Naive B cell (primary cell): ENCODE data around the gene TMEM108. TPM values are rescaled to one million over a fixed set of nuclear protein-coding genes. Genes with fewer than 3 reads are reported as not detected.
A peak's percentile ranks its signal among the peaks of the same experiment; 100 is the strongest.

Experiments used
- ATAC-seq, 2 donors: fragments of 150-1000 bp; cut with Tn5 transposase; 2 replicates each; pipeline ENCODE4 v1.10.0; 2021; ENCODE audit warnings: low read depth in 2 of 2, mild to moderate bottlenecking in 2 of 2, moderate library complexity in 2 of 2
- DNase-seq: peaks from one replicate; pipeline ENCODE4 v3.0.0; 2022
- H3K27ac Mint-ChIP-seq, 6 donors: one replicate each; pipeline ENCODE4 v1.8.0; 2020 to 2022; ENCODE audit warnings: mild to moderate bottlenecking in 6 of 6, mixed read lengths in 6 of 6, moderate library complexity in 5 of 6, inconsistent platforms in 2 of 6
- H3K27me3 Mint-ChIP-seq, 3 donors: one replicate each; pipeline ENCODE4 v1.8.0; 2021 to 2022; ENCODE audit warnings: mixed read lengths in 3 of 3, mild to moderate bottlenecking in 1 of 3
- H3K36me3 Mint-ChIP-seq, 2 donors: one replicate each; pipeline ENCODE4 v1.8.0; 2020 to 2022; ENCODE audit warnings: mixed read lengths in 2 of 2, inconsistent platforms in 1 of 2, mild to moderate bottlenecking in 1 of 2
- H3K4me1 Mint-ChIP-seq, 3 donors: one replicate each; pipeline ENCODE4 v1.8.0; 2020 to 2022; ENCODE audit warnings: mixed read lengths in 3 of 3, inconsistent platforms in 1 of 3, mild to moderate bottlenecking in 1 of 3, moderate library complexity in 1 of 3
- H3K4me3 Mint-ChIP-seq, 8 donors: one replicate each; pipeline ENCODE4 v1.8.0; 2020 to 2022; ENCODE audit warnings: mild to moderate bottlenecking in 8 of 8, mixed read lengths in 8 of 8, moderate library complexity in 8 of 8, inconsistent platforms in 2 of 8
- H3K9me3 Mint-ChIP-seq, 7 donors: one replicate each; pipeline ENCODE4 v1.8.0; 2020 to 2022; ENCODE audit warnings: mixed read lengths in 7 of 7, mild to moderate bottlenecking in 5 of 7, inconsistent platforms in 2 of 7, moderate library complexity in 1 of 7
- polyA plus RNA-seq, 6 donors: library from polyadenylated mRNA; unstranded; fragments of 300-500 nt; fragmentation: Illumina TruSeq; gene quantifications; one replicate each; pipeline ENCODE4 v1.2.3, GENCODE V29; 2021; ENCODE audit warnings: low read depth in 6 of 6

TMEM108 gene
- polyA plus RNA-seq, 6 donors from 2014 or later: not detected

DNA sequence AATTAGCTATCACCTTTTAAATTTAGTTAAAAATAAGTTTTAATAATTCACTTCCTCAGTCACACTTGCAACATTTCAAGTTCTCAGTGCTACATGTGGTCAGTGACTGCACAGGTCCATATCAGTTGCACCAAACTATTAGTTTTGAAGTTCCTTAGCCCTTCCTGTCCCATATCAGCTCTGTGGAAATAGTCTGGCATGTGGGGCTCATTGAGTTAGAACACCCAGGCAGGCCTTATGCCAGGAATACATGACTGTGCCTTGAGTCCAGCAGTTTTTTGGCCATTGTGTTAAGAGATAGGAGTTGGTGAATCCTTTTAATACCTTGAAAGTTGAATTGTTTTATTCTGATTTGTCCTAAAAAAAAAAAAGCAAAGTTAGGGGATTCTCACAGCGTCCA is 207.9 kb downstream of the TMEM108 start:
- ATAC-seq: no peak
- H3K27ac Mint-ChIP-seq: peak overlapping the region in 1 of 6 donors; percentile 14
- DNase-seq: no peak
- peaks cover 0 to 18% (median 3%) of the 10 kb centered on the region in 3 donors for H3K27me3 Mint-ChIP-seq
- no peak overlapping the region for H3K4me3 Mint-ChIP-seq
- H3K36me3 Mint-ChIP-seq: no peaks in the 10 kb centered on the region
- peaks cover 0 to 8% (median 0%) of the 10 kb centered on the region in 7 donors for H3K9me3 Mint-ChIP-seq
- no peaks in the 10 kb centered on the region for H3K4me1 Mint-ChIP-seq

DNA sequence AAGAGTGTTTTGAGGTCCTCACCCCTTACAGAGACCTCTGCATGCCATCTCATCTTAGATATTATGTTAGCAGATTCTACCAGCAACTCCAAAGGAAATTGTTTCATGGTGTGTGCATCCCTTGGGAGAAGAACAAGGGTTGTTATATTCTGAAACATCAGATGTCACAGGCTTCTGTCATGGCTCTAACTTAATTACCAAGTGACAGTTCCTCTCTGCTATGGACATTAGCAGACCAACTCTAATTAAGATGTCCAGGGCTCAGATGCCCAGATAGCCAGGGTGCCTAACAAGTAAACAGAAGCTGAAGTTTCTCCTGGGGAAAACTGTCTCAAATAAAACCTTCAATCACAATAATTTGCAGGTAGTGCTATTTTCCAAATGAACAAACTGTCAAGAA is 208.6 kb downstream of the TMEM108 start:
- DNase-seq (no peak), ATAC-seq (no peak)
- H3K27ac Mint-ChIP-seq: no peak overlapping the region
- H3K36me3 Mint-ChIP-seq: no peaks in the 10 kb centered on the region
- H3K27me3 Mint-ChIP-seq: peaks cover 0 to 18% (median 3%) of the 10 kb centered on the region in 3 donors
- no peaks in the 10 kb centered on the region for H3K4me1 Mint-ChIP-seq
- H3K9me3 Mint-ChIP-seq: peaks cover 0 to 5% (median 0%) of the 10 kb centered on the region in 7 donors
- H3K4me3 Mint-ChIP-seq: no peak overlapping the region

DNA sequence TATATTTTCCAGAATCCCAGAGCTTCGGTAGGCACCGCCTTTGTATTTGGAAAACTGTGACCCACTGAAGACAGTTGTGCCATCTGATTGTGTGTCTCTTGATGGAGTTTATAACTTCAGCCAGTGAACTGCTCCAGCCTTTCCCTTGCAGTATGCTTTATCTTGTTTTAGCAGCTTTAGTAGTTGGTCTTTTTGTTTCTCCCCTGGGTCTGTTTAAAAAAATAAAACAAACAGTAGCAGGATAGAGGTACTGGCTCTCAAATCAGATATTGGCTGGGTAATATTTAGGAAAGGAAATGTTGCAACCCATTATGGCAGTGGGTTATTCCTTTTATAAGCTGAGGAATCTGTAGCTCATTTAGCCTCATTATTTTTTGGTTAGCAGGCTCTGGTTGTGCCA is 210.2 kb downstream of the TMEM108 start:
- Mint-ChIP-seq H3K4me3 (no peak overlapping the region), H3K27ac (no peak overlapping the region), H3K27me3 (peaks cover 0 to 8% (median 5%) of the 10 kb centered on the region in 3 donors), H3K4me1 (no peaks in the 10 kb centered on the region), H3K36me3 (no peaks in the 10 kb centered on the region), H3K9me3 (peaks cover 0 to 4% (median 0%) of the 10 kb centered on the region in 7 donors)
- ATAC-seq (no peak), DNase-seq (no peak)

DNA sequence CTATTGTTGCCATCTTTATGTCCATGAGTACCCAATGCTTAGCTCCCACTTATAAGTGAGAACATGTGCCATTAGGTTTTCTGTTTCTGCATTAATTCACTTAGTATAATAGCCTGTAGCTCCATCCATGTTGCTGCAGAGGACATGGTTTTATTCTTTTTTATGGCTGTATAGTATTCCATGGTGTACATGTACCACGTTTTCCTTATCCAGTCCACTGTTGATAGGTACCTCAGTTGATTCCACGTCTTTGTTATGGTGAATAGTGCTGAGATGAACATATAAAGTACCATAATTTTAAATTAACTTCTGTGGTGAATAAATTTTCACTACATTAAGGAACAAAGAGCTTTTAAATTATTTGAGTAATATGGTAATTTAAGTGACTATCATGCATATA is 211.3 kb downstream of the TMEM108 start:
- no peak for ATAC-seq
- Mint-ChIP-seq H3K4me3 (no peak overlapping the region), H3K9me3 (peaks cover 0 to 4% (median 0%) of the 10 kb centered on the region in 7 donors), H3K4me1 (no peaks in the 10 kb centered on the region), H3K27me3 (peaks cover 0 to 5% (median 4%) of the 10 kb centered on the region in 3 donors), H3K36me3 (no peaks in the 10 kb centered on the region), H3K27ac (no peak overlapping the region)
- DNase-seq: no peak

DNA sequence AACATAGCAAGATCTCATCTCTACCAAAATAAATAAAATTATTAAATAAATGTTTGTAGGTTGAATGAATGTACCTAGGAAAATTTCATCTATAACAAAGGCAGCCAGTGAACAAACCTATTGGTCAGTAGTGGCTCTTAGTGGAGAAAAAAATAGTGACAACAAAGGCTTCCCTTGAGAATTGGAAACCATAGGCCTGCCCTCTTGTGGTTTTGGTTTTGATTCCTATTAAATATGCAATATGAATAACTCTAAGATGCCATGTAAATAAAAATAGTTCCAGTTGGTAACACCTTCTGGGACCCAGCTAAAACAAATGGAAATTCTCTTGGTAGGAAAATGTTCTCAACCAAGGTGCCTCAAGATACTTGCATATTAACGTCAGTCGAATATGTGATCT is 216.0 kb downstream of the TMEM108 start:
- Mint-ChIP-seq H3K4me3 (no peak overlapping the region), H3K4me1 (no peaks in the 10 kb centered on the region), H3K27me3 (peaks cover 0 to 5% (median 4%) of the 10 kb centered on the region in 3 donors), H3K9me3 (peaks cover 0 to under 1% (median 0%) of the 10 kb centered on the region in 7 donors), H3K36me3 (no peaks in the 10 kb centered on the region), H3K27ac (no peak overlapping the region)
- ATAC-seq: no peak
- DNase-seq: no peak

DNA sequence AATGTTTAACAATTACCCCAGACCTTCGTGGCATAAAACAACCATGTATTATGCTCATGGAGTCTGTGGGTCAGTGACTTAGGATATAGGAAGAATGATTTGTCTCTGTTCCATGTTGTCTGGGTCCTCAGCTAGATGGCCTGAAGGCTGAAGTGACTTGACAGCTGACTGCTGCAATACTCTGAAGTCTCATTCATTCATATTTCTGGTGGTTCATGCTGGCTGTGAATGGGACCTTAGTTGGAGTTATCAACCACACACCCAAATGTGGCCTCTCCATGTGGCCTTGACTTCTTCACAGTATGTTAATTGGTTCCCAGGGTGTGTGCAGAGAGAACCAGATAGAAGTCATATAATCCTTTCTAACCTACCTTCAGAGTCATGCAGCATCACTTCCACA is 216.5 kb downstream of the TMEM108 start:
- ATAC-seq: no peak
- H3K36me3 Mint-ChIP-seq: no peaks in the 10 kb centered on the region
- no peaks in the 10 kb centered on the region for H3K4me1 Mint-ChIP-seq
- H3K4me3 Mint-ChIP-seq: no peak overlapping the region
- no peak overlapping the region for H3K27ac Mint-ChIP-seq
- no peak for DNase-seq
- H3K27me3 Mint-ChIP-seq: peaks cover 0 to 5% (median 4%) of the 10 kb centered on the region in 3 donors
- H3K9me3 Mint-ChIP-seq: no peaks in the 10 kb centered on the region

DNA sequence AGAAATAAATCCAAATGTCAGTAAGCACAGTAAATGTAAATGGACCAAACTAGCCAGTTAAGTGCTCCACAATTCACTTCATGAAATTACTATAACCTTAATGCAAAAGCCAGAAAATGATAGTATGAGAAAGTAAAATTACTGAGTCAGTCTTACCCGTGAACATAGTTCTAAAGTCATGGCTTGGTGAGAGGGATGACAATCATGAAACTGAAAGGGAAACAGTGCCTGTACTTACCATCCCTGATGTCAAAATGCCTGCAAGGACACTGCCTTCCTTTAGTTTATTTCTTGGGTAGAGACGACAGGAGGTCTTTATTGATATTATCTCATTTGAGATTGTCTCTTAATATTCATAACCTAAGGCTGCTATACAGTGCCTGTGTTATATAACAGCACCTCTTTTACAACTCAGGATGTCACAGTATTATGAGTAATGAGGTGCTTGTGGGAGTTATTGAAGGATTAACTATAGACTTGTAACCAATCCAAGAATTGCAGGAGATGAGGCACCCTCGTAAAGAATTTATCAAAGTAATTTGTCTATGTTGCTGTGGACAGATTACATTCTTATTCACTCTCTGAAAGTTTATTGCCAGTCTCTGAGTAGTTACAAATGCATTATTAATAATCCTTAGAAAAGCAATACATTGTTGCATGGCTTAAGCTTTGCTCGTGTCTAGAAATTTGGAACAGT is 218.7 kb downstream of the TMEM108 start:
- no peaks in the 10 kb centered on the region for H3K9me3 Mint-ChIP-seq
- no peak overlapping the region for H3K27ac Mint-ChIP-seq
- no peak for DNase-seq
- no peak for ATAC-seq
- H3K27me3 Mint-ChIP-seq: peaks cover 0 to 10% (median 9%) of the 10 kb centered on the region in 3 donors
- H3K4me1 Mint-ChIP-seq: no peaks in the 10 kb centered on the region
- H3K36me3 Mint-ChIP-seq: no peaks in the 10 kb centered on the region
- H3K4me3 Mint-ChIP-seq: no peak overlapping the region

DNA sequence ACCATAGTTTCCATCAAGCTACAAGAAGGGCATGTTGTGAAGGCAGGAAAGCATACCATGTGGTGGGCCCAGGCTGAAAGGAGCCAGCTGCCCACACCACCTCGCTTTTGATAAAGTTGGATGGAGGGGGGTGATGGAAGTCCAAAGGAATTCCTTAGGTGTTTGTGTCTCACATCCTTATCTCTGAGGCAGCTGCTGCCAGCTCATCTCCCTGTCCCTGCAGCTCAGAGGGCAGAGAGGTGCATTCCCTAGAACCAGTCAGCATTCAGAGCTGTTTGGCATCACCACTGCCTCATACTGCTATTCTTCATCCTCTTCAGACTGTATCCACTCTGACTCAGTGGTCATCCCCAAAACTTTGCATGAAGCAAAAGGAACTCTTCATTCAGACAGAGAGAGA is 220.2 kb downstream of the TMEM108 start:
- Mint-ChIP-seq H3K27ac (no peak overlapping the region), H3K4me1 (no peaks in the 10 kb centered on the region), H3K4me3 (no peak overlapping the region), H3K27me3 (peaks cover 2 to 10% (median 6%) of the 10 kb centered on the region in 3 donors), H3K36me3 (no peaks in the 10 kb centered on the region), H3K9me3 (no peaks in the 10 kb centered on the region)
- DNase-seq (no peak), ATAC-seq (no peak)

DNA sequence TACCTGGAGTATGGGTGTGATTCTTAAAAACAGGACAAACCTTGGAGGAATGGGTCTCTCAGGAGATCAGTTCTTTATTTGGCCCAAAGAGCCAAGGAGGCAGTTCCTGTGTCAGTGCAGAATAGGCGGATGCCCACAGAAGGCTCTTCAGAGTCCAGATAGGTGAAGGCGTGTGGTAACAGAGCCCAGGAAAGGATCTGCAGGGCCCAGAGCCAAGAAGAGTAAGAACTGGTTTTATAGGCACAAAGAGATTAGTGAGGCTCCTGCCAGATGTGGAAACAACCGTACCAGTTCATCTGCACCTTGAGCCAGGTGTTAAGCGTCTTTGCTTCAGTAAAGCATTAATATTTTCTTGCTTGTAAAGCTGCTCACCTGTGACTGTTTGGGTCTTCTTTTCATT is 221.6 kb downstream of the TMEM108 start:
- DNase-seq (no peak), ATAC-seq (no peak)
- Mint-ChIP-seq H3K36me3 (no peaks in the 10 kb centered on the region), H3K4me1 (no peaks in the 10 kb centered on the region), H3K27me3 (peaks cover 5 to 10% (median 9%) of the 10 kb centered on the region in 3 donors), H3K27ac (no peak overlapping the region), H3K4me3 (no peak overlapping the region), H3K9me3 (no peaks in the 10 kb centered on the region)

DNA sequence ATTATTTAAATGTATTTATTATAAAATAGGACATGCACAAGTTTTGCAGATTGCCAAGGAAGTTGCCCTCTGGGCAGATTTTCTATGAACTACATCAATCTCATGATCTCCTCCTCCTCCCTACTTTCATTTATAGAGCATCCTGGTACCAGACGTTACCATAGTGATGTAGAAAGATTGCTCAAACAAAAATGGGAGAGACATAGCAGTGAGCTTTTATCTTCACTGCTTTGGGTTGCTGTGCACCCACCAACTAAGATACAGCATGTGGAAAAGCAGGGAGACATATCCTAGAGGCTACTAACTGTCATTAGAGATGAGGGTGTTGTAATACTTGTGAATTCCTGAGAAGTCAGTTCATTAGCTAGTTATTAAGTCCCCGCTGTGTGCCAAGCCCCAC is 224.1 kb downstream of the TMEM108 start:
- H3K27ac Mint-ChIP-seq: no peak overlapping the region
- no peak overlapping the region for H3K4me3 Mint-ChIP-seq
- no peaks in the 10 kb centered on the region for H3K36me3 Mint-ChIP-seq
- no peaks in the 10 kb centered on the region for H3K4me1 Mint-ChIP-seq
- DNase-seq: no peak
- no peak for ATAC-seq
- H3K9me3 Mint-ChIP-seq: peaks cover 0 to 2% (median 0%) of the 10 kb centered on the region in 7 donors
- peaks cover 10 to 18% (median 17%) of the 10 kb centered on the region in 3 donors for H3K27me3 Mint-ChIP-seq

DNA sequence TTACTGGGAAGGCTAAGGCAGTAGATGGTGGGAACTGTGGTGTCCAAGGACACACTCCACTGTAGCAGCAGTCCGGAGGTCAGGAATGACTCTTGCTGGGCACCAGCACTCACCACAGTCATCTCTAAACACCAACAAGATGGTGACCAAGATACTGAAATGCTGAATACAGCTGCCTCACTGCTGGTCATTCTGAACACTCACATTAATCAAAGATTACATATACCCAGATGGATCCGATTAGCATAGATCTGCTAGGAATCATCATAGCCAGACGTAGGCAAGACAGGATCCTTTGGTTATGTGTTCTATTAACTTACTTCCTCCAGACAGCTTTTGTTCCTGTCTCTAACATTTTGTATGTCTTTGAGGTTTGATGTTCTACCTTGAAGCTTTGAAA is 226.7 kb downstream of the TMEM108 start:
- Mint-ChIP-seq H3K4me1 (no peaks in the 10 kb centered on the region), H3K36me3 (no peaks in the 10 kb centered on the region), H3K27me3 (peaks cover 10 to 22% (median 17%) of the 10 kb centered on the region in 3 donors), H3K9me3 (peaks cover 0 to 2% (median 0%) of the 10 kb centered on the region in 7 donors), H3K27ac (no peak overlapping the region), H3K4me3 (no peak overlapping the region)
- no peak for DNase-seq
- ATAC-seq: no peak

DNA sequence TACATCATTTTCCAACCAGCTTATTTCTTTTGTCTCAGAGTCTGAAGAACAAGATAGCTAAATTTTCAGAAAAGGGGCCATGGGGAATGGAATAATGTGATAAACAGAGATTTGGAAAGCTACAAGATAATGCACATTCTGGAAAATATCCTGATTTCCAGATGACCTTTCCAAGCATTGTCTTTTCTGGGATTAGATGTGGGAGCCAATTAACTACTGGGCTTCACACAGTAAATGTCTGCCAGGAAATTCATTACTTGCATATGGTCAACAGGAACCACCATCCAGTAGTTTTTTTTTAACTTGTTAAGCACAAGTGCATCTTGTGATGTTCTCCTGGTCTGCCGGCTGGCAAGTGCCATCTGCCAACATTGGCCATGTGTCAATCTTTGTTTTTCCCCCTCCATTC is 230.5 kb downstream of the TMEM108 start:
- peaks cover 19 to 26% (median 23%) of the 10 kb centered on the region in 3 donors for H3K27me3 Mint-ChIP-seq
- no peak overlapping the region for H3K27ac Mint-ChIP-seq
- no peaks in the 10 kb centered on the region for H3K4me1 Mint-ChIP-seq
- H3K4me3 Mint-ChIP-seq: no peak overlapping the region
- H3K9me3 Mint-ChIP-seq: peaks cover 0 to 2% (median 0%) of the 10 kb centered on the region in 7 donors
- ATAC-seq (no peak), DNase-seq (no peak)
- no peaks in the 10 kb centered on the region for H3K36me3 Mint-ChIP-seq

DNA sequence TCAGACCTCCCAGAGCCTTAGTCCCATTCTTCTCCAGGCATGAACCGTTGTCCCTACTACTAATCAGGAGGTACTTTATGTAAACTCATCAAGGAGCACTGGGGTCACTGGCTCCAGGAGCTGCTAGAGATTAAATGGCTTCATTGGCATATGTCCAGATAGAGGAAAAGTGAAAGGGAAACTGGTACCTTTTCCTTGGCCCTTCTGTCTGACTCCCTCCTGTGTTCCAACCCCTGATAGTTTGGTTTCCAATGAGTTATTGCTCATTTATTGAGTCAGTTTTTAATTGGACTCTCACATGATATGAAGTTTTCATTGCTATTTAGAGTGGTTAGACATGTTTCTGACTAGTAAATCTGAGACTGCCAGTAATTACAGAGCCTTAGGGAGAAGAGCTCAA is 231.2 kb downstream of the TMEM108 start:
- peaks cover 24 to 32% (median 30%) of the 10 kb centered on the region in 3 donors for H3K27me3 Mint-ChIP-seq
- ATAC-seq: no peak
- no peak overlapping the region for H3K27ac Mint-ChIP-seq
- H3K9me3 Mint-ChIP-seq: peaks cover 0 to 2% (median 0%) of the 10 kb centered on the region in 7 donors
- DNase-seq: no peak
- H3K4me3 Mint-ChIP-seq: no peak overlapping the region
- H3K4me1 Mint-ChIP-seq: no peaks in the 10 kb centered on the region
- H3K36me3 Mint-ChIP-seq: no peaks in the 10 kb centered on the region

DNA sequence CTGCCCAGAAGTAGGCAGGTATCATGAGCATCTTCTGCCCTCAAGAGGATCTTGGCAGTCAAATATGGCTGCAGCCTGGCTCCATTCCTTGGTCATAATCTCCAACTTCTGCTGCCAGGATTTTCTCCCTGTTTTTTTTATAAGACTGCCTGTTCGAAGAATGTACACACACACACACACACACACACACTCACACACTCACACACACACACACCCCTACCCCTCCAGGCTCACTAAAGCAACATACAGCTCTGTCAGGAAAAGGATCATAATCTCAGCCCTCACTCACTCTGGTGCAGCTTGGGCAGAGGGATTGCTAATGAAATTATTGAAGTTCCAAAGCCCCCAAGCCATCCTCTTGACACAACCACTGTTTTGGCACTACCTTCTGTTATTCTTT is 232.4 kb downstream of the TMEM108 start:
- Mint-ChIP-seq H3K9me3 (peaks cover 0 to 2% (median 0%) of the 10 kb centered on the region in 7 donors), H3K27me3 (peaks cover 24 to 32% (median 32%) of the 10 kb centered on the region in 3 donors)

More for the DNA sequence above, 232.4 kb downstream of the TMEM108 start:
- no peak overlapping the region for H3K4me3 Mint-ChIP-seq
- ATAC-seq (no peak), DNase-seq (no peak)
- H3K4me1 Mint-ChIP-seq: no peaks in the 10 kb centered on the region
- H3K27ac Mint-ChIP-seq: no peak overlapping the region
- H3K36me3 Mint-ChIP-seq: no peaks in the 10 kb centered on the region
